WTC11 (cell line): ENCODE data around the gene ARHGAP35.

Experiments used
- CTCF ChIP-seq: fragments of 200-600 bp; IDR thresholded peaks from 2 replicates; pipeline ENCODE4 v1.8.0; 2022; ENCODE audit warnings: antibody characterized with exemption
- ESRRA ChIP-seq: sonication (generic); formaldehyde crosslinking; IDR thresholded peaks from 2 replicates; pipeline ENCODE4 v1.8.1; 2022; ENCODE audit warnings: mild to moderate bottlenecking, missing genetic modification reagents, borderline replicate concordance
- FOXJ3 ChIP-seq: sonication (generic); formaldehyde crosslinking; IDR thresholded peaks from 2 replicates; pipeline ENCODE4 v1.9.0; 2021; ENCODE audit warnings: missing genetic modification reagents, mild to moderate bottlenecking, borderline replicate concordance

DNA sequence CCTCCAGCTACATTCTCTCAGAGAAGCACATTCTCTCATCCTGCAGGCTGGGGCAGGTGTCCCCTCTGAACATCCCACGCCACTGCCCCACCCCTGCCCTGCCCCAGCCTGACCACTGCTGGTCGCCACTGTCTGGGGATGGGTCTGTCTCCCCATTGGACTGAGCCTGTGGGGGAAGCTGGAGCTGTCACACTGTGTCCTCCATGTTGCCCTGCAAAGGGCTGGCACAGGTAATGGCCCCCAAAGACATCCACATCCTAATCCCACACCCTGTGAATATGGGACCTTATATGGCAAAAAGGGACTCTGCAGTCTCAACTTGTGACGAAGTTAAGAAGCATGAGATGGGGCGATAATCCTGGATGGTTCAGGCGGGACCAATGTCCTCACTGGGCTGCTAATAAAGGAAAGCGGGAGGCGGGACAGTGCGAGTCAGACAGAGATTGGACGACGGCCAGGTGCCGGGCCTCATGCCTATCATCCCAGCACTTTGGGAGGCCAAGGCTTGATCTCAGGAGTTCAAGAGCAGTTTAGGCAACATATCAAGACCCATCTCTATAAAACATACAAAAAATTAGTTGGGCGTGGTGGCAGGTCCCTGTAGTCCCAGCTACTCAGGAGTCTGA is 19.2 kb upstream of the ARHGAP35 start:
- no peak for TF ChIP-seq CTCF
- no peak for TF ChIP-seq FOXJ3 (CRISPR knock-in tag)
- TF ChIP-seq ESRRA (CRISPR knock-in tag) = no peak
